Adrenal gland (tissue), 5 donors: ENCODE measurements around the gene HYKK.

ENCODE experiments used
- CTCF ChIP-seq, 6 experiments: fragments of 450-650 bp in 4 of 6; fragments of 200-600 bp in 2 of 6; sonication (generic) in 1 of 6; IDR thresholded peaks; 1 replicate in 5 of 6; 2 replicates in 1 of 6; pipeline versions ENCODE4 v1.5.1 to v1.8.0; 2016 to 2021; ENCODE audit warnings: antibody characterized with exemption in 6 of 6, mild to moderate bottlenecking in 2 of 6, moderate library complexity in 1 of 6
- POLR2A ChIP-seq, 2 donors: fragments of 450-650 bp; IDR thresholded peaks; one replicate each; pipeline ENCODE4 v1.6.1; 2017; ENCODE audit warnings: antibody characterized with exemption in 2 of 2, mild to moderate bottlenecking in 2 of 2, moderate library complexity in 1 of 2
- donor health status: DM: no; HTN: no; CAD: no.

- no peak for TF ChIP-seq CTCF (IDR thresholded peaks at IDR 0.05)
- no peak for TF ChIP-seq POLR2A (IDR thresholded peaks at IDR 0.05)
These were observed 42.8 kb downstream of the HYKK start for GRCh38 chr15:78550194-78550593.
